Measurements from ENCODE around the gene CEP41.
A peak's percentile ranks its signal among the peaks of the same experiment; 100 is the strongest.

The CEP41 gene

DNA sequence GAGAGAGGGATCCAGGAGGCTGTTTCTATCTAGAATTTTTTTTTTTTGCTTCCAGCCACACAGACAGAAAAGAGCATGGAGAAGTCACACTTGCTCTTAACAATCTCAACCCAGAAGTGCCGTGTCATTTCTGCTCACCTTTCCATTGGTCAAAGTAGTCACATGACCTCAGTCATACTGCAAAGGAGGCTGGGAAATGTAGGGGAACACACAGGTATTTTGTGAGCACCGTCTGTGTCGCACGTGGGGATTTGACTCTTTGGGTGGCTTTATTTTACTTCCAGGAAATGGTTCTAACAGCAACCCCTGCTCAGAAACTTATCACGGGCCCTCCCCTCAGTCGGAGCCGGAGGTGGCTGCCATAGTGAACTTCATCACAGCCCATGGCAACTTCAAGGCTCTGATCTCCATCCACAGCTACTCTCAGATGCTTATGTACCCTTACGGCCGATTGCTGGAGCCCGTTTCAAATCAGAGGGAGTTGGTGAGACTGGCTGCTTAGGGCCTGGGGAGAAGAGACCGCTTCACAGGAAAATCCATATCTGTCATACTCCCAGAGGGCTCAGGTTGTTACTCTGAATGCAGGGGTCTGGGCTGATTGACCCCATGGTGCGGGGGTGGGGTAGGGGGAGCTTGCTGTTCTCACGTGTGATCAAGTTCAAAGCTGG lies 73.6 kb downstream of the CEP41 start:
- DNase-seq: no peak

DNA sequence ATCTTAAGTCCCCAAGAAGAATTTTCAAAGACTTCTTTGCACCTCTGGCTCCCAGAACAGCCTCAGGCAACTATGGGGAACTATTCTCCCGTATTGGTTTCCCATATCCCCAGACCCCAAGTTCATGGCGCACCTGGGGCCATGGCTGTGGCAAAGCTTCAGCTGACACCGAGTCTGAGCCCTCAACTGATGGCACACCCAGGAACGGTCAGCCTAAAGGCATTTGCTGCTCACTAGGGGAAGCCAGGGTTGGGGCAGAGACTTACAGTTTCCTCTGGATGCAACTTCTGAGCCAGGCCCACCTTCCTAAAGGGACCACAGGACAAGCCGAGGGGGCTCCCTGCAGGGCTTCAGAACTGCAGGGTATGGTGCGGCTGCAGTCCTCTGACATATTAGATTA lies 74.3 kb downstream of the CEP41 start:
- DNase-seq: peak; percentile 46

DNA sequence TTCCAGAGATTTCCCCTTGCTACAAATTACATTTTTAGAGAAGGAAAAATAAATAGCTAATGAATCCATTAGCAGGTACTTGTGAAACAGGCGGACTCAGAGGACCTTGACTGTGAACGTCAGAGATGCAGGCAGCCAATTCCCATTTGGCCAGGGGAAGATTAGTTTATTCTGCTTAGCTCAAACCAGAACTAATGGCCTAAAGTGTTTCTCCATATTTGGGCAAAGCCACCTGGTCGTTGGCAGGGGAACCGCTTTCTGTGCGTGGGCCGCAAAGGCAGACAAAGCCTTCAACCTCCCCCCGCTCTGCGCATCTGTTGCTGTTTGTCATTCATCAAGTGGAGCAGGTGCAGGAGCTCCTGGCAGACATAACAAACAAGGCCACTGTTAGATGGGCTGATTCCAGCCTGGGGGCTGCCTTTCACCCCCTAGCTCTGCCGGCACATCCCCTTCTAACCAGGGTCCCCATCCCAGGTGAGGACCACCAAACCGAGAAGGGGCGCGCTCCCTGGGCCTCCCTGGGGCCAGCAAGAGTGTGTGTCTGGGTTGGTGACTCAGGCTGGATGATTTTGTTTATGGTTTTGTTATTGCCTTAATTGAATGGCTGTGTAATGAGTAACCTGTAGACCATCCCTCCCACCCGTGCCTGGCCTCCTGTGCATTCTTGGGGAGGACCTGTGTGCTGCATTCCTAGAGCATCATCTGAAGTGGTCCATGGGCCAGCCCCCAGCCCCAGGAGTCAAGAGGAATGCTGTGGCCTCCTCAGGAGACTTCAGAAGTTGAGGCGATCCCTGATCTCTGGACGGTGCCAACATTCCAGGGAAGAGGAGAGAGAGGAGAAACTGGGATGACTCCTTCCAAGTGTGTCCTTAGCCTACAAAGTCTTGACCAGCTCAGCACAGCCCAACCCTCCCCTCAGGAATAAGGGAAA lies 75.0 kb downstream of the CEP41 start:
- peak; percentile 86 for DNase-seq

DNA sequence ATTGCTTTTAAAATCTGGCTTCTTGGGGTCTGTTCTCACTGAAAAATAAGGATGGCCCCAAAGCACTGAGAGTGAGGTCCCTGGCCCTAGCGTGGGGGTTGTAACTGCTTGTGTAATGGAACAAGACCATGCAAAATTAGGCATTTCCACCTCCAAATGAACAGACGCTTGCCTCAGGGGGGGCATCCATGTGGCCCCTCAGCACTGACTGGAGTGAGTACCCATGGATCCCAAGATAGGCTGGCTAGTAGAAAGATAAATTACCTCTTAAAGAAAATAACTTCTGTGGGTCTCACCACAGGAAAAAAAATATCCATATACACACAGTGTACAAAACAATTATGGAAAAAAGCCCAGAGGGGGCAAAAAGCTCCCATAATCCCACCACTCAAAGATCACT lies 75.7 kb downstream of the CEP41 start:
- peak; percentile 46 for DNase-seq

DNA sequence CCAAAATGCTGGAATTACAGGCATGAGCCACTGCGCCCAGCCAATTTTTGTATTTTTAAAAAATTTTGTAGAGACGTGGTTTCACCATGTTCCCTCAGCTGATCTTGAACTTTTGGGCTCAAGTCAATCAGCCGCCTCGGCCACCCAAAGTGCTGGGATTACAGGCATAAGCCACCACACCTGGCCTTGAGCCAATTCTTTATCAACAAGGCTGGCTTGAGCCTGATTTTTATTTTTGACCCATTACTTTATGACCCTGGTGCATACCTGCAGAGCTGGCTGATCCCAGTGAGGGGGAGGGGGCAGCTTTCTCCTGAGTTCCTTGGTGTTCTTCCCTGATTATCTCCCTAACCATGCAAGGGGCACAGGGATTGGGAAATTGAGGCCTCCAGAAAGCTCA lies 76.4 kb downstream of the CEP41 start:
- peak; percentile 42 for DNase-seq

DNA sequence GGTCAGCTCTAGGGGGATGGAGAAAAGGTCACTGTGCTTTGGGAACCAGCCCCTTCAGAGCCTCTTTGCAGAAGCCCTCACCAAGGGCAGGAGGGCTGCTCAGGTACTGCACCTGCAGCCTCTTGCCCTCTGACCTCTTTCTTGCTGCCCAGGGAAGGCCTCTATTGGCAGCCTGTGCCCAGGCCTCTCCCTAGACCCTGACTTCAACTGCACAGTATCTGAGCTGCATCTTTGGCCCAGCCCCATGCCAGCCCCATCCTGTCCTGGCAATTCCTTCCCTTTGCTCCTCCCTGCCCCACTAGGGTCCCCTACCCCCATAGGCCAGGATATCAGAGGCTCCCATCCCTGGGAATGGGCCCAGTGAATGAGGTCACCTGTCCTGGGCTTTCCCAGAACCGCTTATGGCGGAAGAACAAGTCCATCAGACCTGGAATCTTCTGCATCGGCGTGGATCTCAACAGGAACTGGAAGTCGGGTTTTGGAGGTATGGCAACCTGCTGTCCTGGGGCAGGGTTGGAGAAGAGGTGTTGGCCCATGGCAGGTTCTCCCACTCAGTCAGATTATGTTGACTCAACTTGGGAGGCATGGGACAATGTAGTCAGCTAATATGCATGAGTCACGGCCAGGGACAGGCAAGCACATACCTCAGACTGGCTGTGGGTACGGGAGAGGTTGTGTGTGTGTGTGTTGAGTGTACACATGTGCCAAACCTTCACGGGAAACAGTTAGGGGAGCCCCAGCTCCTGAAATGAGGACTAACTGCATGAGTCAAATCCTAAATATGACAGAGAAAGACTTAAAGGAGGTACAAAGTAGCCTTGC lies 77.6 kb downstream of the CEP41 start:
- peak; percentile 42 for DNase-seq

DNA sequence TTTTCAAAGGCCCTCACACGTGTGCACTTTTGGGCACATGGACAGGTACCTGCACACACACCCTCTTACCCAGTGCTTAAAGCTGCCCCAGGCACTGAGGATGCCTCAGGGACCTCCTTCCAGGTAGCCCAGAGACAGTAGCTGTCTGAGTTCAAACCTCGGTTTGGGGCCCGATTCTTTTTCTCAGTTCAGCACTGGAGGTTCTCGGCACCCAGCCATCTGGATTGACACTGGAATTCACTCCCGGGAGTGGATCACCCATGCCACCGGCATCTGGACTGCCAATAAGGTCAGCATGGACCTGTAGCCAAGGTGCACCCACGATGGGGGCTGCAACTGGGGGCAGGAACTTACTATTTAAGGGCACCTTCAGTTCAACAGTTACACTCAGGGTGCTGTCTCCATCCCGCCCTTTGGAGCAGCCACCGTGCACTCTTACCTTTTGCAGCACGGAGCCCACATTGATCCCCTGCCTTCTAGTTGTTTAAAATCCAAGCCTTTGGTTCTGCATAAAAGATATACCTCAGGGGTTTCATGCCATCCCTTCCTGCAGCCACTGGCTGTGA lies 78.5 kb downstream of the CEP41 start:
- peak; percentile 30 for DNase-seq

DNA sequence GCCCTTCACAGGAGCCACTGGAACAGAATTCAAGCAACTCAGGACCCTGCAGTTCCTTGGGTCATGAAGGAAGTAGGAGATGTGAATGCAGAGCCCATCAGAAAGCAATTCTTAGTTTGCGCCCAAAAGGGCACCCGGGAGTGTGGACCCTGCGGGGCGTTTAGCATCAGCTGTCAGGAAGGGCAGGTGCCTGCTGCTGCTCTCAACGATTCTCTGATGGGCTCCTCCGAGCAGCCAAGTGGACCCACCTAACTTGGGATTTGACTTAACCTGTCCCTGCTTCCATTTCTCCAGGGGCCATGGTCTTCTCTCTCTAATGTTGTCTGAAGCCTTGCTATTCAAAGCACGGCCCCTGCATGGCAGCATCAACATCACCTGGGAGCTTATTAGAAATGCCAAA lies 79.1 kb downstream of the CEP41 start:
- peak; percentile 13 for DNase-seq

DNA sequence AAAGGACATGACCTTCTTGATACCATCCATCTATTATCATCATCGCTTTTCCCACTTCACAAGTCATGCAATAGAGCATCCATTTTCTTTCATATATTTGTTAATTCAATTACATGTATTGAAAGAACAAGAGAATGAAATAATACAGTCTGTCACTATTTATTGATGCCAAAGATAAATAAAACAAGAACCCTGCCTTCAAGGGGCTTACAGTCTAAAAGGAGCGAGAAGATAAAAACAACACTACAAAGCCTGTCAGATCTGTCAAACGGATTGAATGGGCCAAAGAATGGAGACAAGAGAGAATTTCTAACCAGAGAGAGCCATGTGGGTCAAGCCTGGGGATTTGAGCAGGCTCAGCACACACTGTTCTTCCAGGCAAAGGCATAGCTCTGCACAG lies 80.3 kb downstream of the CEP41 start:
- no peak for DNase-seq

DNA sequence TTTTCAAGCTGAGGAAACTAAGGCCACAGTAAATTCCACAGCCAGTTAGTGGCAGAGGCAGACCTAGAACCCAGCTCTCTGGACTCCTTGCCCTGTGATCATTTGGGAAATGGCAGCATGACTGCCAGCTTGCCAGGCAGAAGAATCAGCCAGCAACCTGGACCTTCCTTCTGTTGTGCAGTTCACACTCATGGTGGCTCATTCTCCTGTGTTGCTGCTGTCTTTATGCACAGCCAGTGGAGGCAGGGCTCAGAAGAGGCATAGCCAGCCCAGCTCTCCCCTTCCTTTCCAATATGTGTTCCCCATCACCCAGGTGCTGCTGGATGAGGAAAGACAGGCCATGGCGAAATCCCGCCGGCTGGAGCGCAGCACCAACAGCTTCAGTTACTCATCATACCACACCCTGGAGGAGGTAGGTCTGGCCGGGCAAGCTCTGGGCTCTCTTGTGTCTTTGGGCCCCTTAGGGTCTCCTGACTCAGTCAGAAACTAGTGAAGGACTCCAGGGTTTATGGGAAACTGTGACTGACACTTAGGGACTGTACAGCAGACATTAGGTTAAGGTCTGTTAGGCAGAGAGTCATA lies 81.4 kb downstream of the CEP41 start:
- DNase-seq: peak; percentile 24

DNA sequence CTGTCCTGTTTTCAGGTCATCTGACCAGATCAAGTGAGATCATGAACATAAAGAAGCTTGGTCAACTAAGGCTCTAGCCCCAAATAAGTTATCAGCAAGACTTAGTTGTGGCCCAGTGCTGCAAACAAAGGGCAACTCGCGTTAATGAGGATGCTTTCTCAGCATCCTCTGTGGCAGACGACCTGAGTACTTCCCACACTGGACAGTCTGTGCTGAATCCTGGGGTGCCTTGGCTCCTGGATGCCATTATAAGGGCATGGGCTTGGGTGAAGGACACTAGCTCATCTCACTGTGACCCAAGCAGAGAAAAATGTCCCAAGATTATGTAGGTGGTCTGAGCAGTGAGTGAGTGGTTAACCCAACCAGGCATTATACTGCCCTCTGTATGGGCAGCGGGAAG lies 82.3 kb downstream of the CEP41 start:
- DNase-seq: peak; percentile 30

DNA sequence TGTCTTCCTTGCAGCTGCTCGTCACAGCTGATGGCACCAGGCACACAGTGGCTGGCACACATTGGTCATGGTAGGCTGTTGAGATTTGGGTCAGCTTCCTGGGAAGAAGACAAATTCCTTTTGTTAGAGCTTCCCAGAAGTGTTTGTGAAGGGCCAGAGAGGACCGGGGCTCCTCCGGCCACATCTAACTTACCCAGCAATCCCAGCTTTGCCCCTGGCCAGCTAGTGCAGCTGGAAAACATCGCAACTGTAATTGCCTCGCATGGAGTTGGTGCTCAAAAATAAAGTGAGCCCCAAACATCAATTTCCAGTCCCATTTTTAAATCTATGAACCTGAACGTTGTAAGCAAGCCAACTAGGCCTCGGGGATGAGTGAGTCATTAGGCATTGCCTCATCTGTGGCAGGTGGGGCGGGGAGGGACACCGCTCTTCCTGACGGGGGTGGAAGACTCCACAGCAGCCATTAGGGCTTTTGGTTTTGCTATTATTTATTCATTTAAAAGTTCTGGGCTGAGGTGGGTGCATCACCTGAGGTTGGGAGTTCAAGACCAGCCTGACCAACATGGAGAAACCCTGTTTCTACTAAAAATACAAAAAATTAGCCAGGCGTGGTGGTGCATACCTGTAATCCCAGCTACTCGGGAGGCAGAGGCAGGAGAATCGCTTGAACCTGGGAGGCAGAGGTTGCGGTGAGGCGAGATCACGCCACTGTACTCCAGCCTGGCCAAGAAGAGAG lies 83.8 kb downstream of the CEP41 start:
- peak; percentile 79 for DNase-seq

DNA sequence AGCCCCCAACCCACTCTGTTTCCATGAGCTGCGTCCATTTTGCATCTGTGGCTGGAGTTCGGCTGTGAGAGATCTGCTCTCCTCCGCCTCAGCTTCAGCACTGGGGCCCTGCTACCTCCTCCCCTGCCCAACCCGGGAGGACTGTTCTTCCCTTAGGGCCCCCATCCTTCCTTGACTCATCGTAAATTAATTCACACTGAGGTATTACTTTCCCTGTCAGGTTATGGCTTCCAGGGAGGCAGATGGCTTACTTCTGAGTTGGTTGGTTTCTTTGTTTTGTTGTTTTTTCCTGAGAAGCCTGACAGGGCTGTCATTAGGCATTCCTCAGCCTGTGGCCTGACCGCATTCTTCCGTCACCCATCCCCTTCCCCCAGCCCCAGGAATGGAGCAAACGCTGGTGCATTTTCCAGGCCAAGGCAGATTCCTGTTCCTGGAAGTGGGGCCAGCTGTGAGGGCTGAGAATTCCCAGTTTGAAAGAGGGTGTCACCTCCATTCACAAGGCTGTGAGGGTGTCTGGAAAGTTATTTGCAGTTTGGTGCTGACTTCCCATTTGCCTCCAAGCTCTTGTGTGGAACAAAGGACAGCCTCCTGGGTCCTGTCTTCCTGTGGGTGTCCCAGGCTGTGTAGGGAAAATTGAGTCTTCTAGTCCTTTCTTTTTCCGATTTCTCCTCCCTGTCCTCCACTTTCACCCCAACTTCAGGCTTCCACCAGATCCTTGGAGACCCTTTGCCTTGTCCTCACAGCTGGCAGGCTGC lies 84.5 kb downstream of the CEP41 start:
- DNase-seq: peak; percentile 93

DNA sequence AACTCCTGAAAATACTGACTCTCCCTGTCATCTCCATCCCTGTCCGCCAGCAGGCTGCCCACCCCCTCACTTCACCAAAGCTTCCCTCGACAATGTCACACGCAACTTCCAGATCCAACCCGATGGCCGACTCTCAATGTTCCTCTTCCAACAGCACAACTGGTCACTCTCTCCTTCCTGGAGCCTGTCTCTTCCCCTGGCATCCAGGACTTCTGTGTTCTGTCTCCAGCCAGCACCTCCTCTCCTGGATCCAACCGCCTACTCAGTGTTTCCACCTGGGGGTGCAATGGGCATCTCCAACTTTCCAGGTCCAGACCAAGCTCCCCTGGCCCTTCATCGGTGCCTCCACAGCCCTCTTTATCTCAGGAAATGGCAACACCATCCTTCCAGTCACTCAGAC lies 87.6 kb downstream of the CEP41 start:
- peak; percentile 42 for DNase-seq

DNA sequence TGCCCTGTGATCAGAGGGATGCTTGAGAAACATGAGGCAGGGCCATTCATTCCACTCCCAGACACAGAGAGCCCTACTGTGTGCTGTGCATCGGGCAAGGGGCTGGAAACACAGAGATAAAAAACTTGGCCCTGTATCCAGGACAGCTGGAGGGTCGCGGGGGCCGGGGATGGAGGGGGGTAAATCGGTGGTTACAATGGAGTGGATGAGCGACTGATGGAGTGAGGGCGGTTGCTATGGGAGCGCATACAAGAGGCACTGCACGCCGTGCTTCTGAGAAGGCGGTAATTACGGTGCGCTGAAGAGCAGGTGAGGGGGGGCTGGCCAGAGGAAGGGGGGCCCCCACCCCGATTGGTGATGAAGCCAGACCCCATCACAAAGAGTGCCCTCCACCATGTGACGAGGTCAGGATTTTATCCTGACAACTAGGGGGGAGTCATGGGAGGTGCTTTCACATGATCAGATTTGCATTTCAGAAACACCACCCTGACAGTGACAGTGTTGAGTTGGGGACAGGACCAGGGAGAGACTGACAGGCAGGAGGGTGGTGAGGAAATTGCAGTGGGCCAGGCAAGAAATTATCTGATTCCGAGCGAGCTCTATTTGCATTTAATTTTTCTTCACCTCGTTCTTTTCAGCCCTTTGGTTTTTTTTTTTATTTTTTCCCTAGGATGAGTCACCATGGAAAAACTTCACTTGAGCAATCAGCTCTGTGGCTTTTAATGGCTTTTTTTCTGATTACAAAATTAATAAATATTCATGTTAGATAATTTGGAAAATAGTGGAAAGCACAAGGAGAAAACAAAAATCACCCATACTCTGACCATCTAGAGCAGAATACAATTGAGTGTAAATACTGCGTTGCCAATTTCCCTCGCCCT lies 88.4 kb downstream of the CEP41 start:
- DNase-seq: peak; percentile 57

DNA sequence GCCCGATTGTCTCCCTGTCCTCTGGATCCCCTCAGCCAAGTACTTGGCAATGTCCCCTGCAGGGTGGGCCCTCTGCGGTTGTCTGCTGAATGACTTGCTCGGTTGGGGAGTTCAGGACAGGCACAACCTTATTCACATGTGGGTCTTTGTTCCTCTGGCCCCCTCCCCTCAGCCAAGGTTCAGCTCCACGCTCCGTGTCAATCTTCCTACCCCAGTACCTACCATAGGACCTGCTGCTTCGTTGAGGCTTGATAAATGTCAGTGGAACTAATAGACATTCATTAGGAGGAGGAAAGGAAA lies 89.1 kb downstream of the CEP41 start:
- no peak for DNase-seq

DNA sequence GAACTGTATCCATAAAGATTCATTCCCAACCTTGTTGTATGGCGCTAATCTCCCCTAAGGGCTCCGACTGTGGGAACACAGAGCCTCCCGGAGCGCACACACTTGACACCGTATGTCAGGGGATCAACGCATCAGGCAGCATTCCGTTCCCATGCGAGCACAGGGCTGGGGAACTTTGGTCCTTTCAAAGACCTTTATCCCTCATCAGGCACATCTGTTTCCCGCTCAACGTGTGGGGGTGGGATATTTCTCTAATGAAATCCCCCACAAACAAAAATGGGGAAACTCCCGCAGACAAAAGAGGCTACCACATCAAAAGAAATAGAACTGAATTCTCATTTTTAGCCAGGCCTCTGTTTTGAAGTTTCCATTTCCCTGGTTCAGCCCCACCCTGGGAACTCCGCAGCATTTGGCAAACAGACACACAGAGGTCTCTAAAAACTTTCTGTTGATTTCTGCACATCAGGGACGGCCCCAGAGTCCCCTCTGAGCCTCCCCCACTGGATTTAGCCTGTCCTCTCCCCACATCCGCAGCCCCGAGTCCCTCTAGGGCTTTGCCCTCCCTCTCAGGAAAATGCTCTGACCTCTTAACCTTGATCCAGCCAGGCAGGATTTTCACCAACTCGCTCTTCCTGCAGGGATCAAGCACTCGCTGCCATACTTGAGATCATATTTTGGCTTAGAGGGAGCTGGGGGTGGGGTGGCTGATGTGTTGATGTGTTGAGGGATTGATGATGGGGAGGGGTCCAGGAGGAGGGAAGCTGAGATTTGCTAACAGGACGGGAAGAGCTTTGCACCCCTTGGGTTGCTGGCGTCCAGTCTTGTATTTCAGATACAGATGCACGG lies 89.6 kb downstream of the CEP41 start:
- DNase-seq: peak; percentile 89

DNA sequence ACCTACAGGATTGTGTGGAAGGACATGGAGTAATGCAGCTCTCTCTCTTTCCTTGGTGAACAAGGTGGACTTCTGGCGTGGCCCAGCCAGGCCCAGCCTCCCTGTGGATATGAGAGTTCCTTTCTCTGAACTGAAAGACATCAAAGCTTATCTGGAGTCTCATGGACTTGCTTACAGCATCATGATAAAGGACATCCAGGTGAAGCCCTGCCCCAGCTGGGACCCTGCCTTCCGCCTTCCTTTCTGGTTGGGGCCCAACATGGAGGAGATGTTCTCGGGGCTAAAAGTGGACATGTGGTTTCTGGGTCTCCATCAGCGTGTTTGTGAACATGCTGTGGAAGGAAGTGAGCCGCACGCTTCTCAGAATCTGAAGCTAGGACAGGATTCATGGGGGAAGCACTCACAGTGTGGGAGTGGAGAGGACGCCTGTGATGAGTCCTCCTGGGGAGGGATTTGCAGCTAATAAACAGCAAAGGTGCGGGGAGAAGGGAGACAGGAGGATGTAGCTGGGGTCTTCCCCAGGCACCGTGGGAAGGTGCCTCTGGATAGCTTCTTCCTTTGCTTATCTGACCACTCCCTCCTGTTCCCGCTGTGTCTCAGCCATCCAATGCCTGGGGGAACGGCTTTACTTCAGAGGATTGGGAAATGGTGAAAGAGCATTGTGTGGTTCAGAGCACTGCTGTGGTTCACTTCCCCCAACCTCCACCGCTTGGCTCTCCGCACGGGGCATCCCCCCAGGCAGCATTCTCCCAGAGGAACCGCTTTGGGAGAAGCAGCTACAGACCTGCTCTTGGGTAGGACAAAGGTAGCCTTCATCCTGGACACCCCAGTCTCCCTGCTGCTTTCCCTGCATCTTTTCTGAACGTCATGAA lies 90.7 kb downstream of the CEP41 start:
- DNase-seq: no peak

Data from right forelimb (tissue), 1 donor.